Measurements from ENCODE around the gene FN1.

Gene FN1

GRCh38 chr2:215403441-215404347 lies 32.2 kb downstream of the FN1 start:
- Histone ChIP-seq H3K4me1 (ENCODE audit: insufficient read depth, low read length) (peaks cover 5% of the 10 kb centered on the region; the same call in 1 of the 2 replicates), H3K9me3 (ENCODE audit: insufficient read depth, low read depth, low read length) (no peaks in the 10 kb centered on the region), H3K4me3 (ENCODE audit: low read length) (no peak overlapping the region), H3K9ac (ENCODE audit: low read depth, low read length) (no peak overlapping the region), H3K27me3 (ENCODE audit: insufficient read depth, low read length) (no peaks in the 10 kb centered on the region), H3K27ac (ENCODE audit: low read depth, low read length) (no peak overlapping the region), H3K36me3 (ENCODE audit: insufficient read depth, low read length) (peaks cover 84% of the 10 kb centered on the region)
- 79% methylated on average over 9 of the region's 10 CpGs for WGBS

GRCh38 chr2:215401896-215402379 lies 33.9 kb downstream of the FN1 start:
- H3K4me1 ChIP-seq (ENCODE audit: insufficient read depth, low read length) = peaks cover 16% of the 10 kb centered on the region; the same call in 1 of the 2 replicates
- H3K27me3 ChIP-seq (ENCODE audit: insufficient read depth, low read length) = no peaks in the 10 kb centered on the region
- no peak overlapping the region for H3K27ac ChIP-seq (ENCODE audit: low read depth, low read length)
- H3K9me3 ChIP-seq (ENCODE audit: insufficient read depth, low read depth, low read length) = no peaks in the 10 kb centered on the region
- 96% methylated on average over 2 of the region's 3 CpGs for WGBS
- H3K4me3 ChIP-seq (ENCODE audit: low read length) = no peak overlapping the region
- H3K36me3 ChIP-seq (ENCODE audit: insufficient read depth, low read length) = peaks cover 84% of the 10 kb centered on the region
- no peak overlapping the region for H3K9ac ChIP-seq (ENCODE audit: low read depth, low read length)

GRCh38 chr2:215399067-215399716 lies 36.7 kb downstream of the FN1 start:
- Histone ChIP-seq H3K9ac (ENCODE audit: low read depth, low read length) (no peak overlapping the region), H3K27me3 (ENCODE audit: insufficient read depth, low read length) (no peaks in the 10 kb centered on the region), H3K27ac (ENCODE audit: low read depth, low read length) (no peak overlapping the region), H3K36me3 (ENCODE audit: insufficient read depth, low read length) (peaks cover 79% of the 10 kb centered on the region), H3K4me3 (ENCODE audit: low read length) (no peak overlapping the region), H3K9me3 (ENCODE audit: insufficient read depth, low read depth, low read length) (no peaks in the 10 kb centered on the region), H3K4me1 (ENCODE audit: insufficient read depth, low read length) (peaks cover 16% of the 10 kb centered on the region; the same call in 1 of the 2 replicates)
- WGBS = 84% methylated on average over 3 of the region's 3 CpGs

GRCh38 chr2:215397632-215398341 lies 38.1 kb downstream of the FN1 start:
- Histone ChIP-seq H3K27me3 (ENCODE audit: insufficient read depth, low read length) (no peaks in the 10 kb centered on the region), H3K4me1 (ENCODE audit: insufficient read depth, low read length) (peaks cover 16% of the 10 kb centered on the region; the same call in 1 of the 2 replicates), H3K9ac (ENCODE audit: low read depth, low read length) (no peak overlapping the region), H3K9me3 (ENCODE audit: insufficient read depth, low read depth, low read length) (no peaks in the 10 kb centered on the region), H3K4me3 (ENCODE audit: low read length) (no peak overlapping the region), H3K27ac (ENCODE audit: low read depth, low read length) (no peak overlapping the region), H3K36me3 (ENCODE audit: insufficient read depth, low read length) (peaks cover 79% of the 10 kb centered on the region)
- 88% methylated on average over 9 of the region's 9 CpGs for WGBS

- Histone ChIP-seq H3K4me3 (ENCODE audit: low read length) (no peak overlapping the region), H3K9ac (ENCODE audit: low read depth, low read length) (no peak overlapping the region), H3K4me1 (ENCODE audit: insufficient read depth, low read length) (peaks cover 16% of the 10 kb centered on the region; the same call in 1 of the 2 replicates), H3K9me3 (ENCODE audit: insufficient read depth, low read depth, low read length) (no peaks in the 10 kb centered on the region), H3K27ac (ENCODE audit: low read depth, low read length) (no peak overlapping the region), H3K36me3 (ENCODE audit: insufficient read depth, low read length) (peaks cover 79% of the 10 kb centered on the region), H3K27me3 (ENCODE audit: insufficient read depth, low read length) (no peaks in the 10 kb centered on the region)
- 93% methylated on average over 2 of the region's 2 CpGs for WGBS
Measured at GRCh38 chr2:215396595-215397313, 39.1 kb downstream of the FN1 start.

- 93% methylated on average over 3 of the region's 5 CpGs for WGBS
Measured at GRCh38 chr2:215395687-215396460, 40.0 kb downstream of the FN1 start.

GRCh38 chr2:215394102-215394805 lies 41.6 kb downstream of the FN1 start:
- H3K4me3 ChIP-seq (ENCODE audit: low read length) = no peak overlapping the region
- H3K27me3 ChIP-seq (ENCODE audit: insufficient read depth, low read length) = no peaks in the 10 kb centered on the region
- H3K9me3 ChIP-seq (ENCODE audit: insufficient read depth, low read depth, low read length) = no peaks in the 10 kb centered on the region
- H3K9ac ChIP-seq (ENCODE audit: low read depth, low read length) = no peak overlapping the region
- WGBS = 95% methylated on average over 7 of the region's 7 CpGs
- H3K27ac ChIP-seq (ENCODE audit: low read depth, low read length) = no peak overlapping the region
- peaks cover 87% of the 10 kb centered on the region for H3K36me3 ChIP-seq (ENCODE audit: insufficient read depth, low read length)
- peaks cover 16% of the 10 kb centered on the region; the same call in 1 of the 2 replicates for H3K4me1 ChIP-seq (ENCODE audit: insufficient read depth, low read length)

More at GRCh38 chr2:215395687-215396460, 40.0 kb downstream of the FN1 start:
- no peaks in the 10 kb centered on the region for H3K27me3 ChIP-seq (ENCODE audit: insufficient read depth, low read length)
- H3K4me1 ChIP-seq (ENCODE audit: insufficient read depth, low read length) = peaks cover 16% of the 10 kb centered on the region; the same call in 1 of the 2 replicates
- no peak overlapping the region for H3K4me3 ChIP-seq (ENCODE audit: low read length)
- no peak overlapping the region for H3K27ac ChIP-seq (ENCODE audit: low read depth, low read length)
- no peak overlapping the region for H3K9ac ChIP-seq (ENCODE audit: low read depth, low read length)
- no peaks in the 10 kb centered on the region for H3K9me3 ChIP-seq (ENCODE audit: insufficient read depth, low read depth, low read length)
- peaks cover 83% of the 10 kb centered on the region for H3K36me3 ChIP-seq (ENCODE audit: insufficient read depth, low read length)

- H3K36me3 ChIP-seq (ENCODE audit: insufficient read depth, low read length) = peaks cover 82% of the 10 kb centered on the region
- 96% methylated on average over 12 of the region's 12 CpGs for WGBS
- H3K9me3 ChIP-seq (ENCODE audit: insufficient read depth, low read depth, low read length) = no peaks in the 10 kb centered on the region
- H3K4me1 ChIP-seq (ENCODE audit: insufficient read depth, low read length) = peaks cover 12% of the 10 kb centered on the region
- no peak overlapping the region for H3K27ac ChIP-seq (ENCODE audit: low read depth, low read length)
- H3K27me3 ChIP-seq (ENCODE audit: insufficient read depth, low read length) = no peaks in the 10 kb centered on the region
- no peak overlapping the region for H3K4me3 ChIP-seq (ENCODE audit: low read length)
- no peak overlapping the region for H3K9ac ChIP-seq (ENCODE audit: low read depth, low read length)
Measured at GRCh38 chr2:215392687-215393270, 43.1 kb downstream of the FN1 start.

GRCh38 chr2:215392164-215392563 lies 43.7 kb downstream of the FN1 start:
- no peaks in the 10 kb centered on the region for H3K9me3 ChIP-seq (ENCODE audit: insufficient read depth, low read depth, low read length)
- H3K27me3 ChIP-seq (ENCODE audit: insufficient read depth, low read length) = no peaks in the 10 kb centered on the region
- H3K27ac ChIP-seq (ENCODE audit: low read depth, low read length) = no peak overlapping the region
- no peak overlapping the region for H3K4me3 ChIP-seq (ENCODE audit: low read length)
- H3K9ac ChIP-seq (ENCODE audit: low read depth, low read length) = no peak overlapping the region
- peaks cover 15% of the 10 kb centered on the region for H3K4me1 ChIP-seq (ENCODE audit: insufficient read depth, low read length)
- peaks cover 82% of the 10 kb centered on the region for H3K36me3 ChIP-seq (ENCODE audit: insufficient read depth, low read length)
